AML-193 (cell line): ENCODE measurements around the gene ABCA2.
A peak's percentile ranks its signal among the peaks of the same experiment; 100 is the strongest.

Experiments
- DNase-seq, 2 experiments: peaks; one replicate each; lab custom pipeline; 2025; lab: John Stamatoyannopoulos, UW

ABCA2 gene

DNA sequence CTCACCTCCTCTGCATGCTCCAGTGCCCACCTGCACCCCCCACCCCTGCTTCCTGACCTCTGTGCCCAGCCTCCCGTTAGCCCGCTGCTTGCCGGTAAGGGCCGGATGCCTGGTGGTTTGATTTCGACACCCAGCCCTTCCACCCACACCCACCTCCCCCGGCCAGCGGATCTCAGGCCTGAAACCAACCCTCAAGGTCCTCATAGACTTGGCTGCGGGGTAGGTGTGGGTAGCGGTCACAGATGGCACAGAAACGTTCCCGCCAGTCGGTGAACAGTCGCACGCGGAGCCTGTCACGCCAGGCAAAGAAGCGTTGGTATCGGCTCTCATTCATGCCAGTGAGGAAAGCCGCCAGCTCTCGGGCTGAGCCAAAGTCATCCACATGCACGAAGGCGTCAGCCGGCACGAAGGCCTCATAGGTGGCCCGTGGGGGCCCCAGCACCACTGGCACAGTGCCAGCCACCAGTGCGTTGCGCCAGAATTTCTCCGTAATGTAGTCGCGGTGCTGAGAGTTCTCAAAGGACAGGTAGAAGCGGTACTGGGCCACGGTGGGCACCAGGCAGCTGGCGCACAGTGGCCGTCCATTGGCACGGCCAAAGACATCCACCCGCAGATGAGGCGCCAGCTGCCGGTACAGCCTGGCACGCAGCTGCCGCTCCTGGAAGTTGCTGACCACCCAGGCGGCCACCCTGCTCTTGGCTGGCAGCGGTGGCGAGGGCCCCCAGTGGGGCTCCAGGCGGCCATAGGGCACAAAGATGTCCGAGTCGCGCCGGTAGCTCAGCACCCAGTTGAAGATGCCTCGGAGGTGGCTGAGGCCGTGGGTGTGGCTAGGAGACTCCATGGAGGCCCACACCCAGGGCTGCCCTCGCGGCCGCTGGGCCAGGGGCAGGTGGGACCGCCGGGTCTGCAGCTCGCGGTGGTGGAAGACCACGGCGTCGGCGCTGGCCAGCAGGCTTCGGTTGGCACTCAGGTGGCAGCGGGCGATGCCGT is 2.8 kb upstream of the ABCA2 start:
- peak; percentile 87 to 94 for DNase-seq

DNA sequence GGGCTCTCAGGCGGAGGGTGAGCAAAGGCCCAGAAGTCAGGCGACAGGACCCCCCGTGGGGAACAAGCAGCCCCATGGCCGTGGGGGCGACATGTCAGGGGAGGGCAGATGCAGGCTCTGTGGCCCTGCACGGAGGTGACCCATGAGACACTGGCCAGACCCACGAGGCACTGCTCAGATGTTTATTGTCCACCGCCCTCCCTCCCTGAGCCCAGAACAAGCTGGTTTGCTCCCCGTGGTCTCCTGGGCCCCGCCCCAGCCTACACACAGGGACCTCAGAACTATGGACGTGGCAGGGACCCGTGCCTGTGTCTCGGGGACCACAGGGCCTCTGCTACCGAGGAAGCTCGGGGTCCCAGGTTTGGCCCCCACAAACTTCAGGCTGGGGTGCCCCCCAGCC is 2.0 kb upstream of the ABCA2 start:
- DNase-seq = peak in 1 of 2 experiments; percentile 38

DNA sequence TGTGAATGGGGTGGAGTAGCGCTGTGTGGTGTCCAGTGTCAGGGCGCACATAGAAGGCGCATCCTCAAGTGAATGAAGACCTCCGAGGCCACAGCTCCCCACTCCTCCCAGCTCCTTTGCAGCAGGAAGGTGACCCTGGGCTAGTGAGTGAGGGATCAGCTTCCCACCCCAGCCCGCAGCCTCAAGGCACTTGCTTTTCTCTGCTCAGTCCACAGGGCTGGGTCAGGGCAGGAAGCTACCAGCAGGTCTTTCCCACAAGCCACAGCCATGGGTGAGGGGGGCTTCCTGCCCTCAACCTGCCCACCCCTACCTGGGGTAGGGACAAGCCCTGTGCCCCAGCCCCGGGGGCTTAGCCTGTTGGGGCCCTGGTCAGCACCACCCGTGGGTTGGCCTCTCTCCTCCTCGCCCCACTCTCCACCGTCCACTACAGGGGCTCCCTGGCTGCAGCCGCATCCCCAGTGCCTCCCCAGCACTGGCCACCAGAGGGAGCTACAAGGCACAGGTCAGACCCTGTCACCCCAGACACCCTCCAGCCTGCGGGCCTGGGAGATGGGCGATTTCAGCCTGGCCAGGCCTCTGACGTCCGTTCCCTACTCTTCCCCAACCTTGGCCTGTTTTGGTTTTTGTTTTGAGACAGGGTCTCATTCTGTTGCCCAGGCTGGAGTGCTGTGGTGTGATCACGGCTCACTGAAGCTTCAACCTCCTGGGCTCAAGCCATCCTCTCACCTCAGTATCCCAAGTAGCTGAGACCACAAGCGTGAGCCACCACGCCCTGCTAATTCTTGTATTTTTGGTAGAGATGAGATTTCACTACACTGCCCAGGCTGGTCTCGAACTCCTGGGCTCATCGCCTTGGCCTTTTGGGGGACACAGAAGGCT is 1.3 kb upstream of the ABCA2 start:
- peak; percentile 73 to 78 for DNase-seq

DNA sequence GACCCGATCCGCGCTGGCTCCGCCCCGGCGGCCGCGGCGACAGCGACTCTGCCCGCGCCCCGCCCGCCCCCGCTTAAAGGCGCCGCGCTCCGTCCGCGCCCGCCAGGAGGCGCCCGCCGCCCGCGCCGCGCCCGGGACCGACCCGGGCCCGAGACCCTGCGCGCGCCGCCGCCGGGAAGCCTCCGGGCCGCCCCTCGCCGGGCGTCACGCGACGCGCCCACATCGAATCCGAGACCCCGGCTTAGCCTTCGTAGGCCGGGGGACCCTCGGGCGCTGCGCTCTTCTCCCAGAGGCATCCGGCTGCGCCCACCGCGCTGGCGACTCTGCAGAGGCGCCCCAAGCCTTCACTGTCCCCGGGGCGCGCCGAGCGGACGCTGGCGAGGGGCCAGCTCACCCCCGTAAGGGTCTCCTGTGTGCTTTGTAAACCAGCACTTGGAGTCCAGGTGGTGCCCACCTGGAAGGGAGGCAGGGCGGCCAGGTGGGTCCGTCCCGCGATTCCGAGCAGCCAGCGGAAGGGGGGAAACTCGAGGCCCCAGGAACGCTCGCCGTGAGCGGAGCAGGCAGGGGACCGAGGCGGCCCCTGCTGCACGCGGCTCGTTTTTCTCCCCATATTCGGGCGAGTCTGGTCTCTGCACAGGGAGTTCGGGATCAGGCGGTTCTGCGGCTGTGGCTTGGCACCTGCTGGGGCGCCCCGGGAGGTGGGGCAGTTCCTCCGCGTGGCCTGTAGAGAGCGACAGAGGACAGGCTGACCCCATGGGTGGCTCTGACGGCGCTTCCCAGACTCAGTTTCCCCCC is 423 bp upstream of the ABCA2 start:
- DNase-seq = peak; percentile 63 to 67

DNA sequence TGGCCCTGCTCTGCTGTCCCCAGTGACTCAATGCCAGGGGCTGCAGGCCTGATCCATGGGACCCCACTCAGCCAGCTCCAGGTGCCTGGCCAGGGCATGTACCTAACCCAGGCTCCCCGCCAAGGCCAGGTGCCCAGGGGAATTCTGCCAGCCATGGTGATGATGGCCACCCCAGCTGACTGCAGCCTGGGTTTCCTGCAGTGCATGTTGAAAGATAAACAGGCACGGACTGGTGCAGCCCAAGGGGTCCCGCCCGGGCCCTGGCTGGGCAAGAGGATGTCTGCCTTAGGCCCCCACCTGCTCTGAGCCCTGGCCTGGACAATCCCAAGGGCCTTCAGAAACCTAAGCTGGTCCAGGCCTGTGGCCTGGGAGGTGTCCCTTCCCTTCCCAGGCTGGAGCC is 1.2 kb downstream of the ABCA2 start:
- no peak for DNase-seq

DNA sequence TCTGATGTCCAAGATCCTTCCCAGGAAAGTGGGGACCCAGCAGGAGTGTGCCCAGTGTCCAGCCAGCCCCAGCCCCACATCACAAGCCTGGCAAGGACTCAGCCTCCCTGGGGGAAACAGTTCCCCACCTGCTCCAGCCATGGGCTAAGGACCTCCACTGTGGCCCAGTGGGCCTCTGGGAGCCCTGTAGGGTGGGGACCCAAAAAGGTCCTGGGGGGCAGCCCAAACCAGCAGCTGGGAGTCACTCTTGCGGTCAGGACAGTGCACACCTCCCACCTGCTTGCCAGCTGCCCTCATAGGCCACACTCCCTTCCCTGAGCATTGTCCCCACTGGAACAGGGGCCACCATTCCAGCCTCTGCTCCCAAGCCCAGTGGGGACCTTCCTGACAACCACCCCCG is 1.7 kb downstream of the ABCA2 start:
- DNase-seq = no peak

DNA sequence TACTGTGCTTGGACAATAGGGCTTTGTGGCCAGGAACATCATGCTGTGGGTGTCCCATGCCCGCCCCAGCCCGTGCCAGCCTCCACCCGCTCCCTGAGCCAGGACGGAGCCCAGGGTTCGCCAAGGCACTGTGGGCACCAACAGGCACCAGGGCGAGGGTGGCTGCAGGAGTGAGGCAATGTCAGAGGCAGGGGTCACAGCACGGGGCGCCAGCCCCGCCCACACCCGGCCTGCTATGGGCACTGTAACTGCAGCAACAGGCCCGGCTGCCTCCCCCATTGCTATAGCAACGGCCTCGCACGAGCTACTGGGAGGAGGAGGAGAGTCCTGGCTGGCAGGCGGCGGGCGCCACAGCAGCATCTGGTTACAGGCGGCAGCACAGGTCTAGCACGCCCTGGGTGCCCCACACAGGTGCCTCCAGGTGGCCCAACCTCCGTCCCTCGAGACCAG is 2.5 kb downstream of the ABCA2 start:
- DNase-seq = no peak

DNA sequence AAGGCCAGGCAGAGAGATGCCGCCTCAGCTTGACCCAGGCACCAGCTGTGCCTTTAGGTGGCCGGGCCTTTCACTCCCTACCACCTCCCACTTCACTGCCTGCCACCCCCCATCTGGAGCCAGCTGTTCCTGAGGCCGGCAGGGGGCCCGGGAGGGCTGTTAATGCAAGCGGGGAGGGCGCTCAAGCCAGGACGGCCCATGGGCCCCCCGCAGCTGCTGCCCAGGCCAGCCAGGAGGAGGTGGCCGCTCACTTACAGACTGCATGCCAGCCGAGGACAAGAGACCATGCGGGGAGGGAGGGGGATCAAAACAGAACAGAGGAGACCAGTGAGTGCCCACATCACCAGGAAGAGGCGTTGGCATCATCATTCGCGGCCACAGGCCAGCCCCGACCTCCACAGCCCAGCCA is 4.5 kb downstream of the ABCA2 start:
- DNase-seq = no peak

DNA sequence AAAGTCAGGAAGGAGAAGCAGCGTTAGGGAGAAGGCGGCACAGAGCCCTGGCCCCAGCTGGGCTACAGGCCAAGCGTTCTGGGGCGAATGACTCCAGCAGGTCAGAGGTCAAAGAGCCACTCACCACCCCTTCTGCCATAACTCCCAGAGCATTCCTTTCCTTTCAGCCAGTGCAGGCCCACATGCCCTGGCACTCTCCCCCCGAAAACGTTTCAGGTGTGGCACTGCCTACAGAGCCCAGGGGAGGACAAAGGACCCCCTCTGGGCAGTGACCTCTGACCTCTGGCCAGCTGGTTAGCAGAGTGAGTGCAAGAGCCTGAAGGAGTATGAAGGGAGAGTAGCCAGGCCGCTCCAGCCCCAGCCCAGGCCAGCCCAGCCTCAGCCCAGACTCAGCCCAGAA is 4.9 kb downstream of the ABCA2 start:
- no peak for DNase-seq

DNA sequence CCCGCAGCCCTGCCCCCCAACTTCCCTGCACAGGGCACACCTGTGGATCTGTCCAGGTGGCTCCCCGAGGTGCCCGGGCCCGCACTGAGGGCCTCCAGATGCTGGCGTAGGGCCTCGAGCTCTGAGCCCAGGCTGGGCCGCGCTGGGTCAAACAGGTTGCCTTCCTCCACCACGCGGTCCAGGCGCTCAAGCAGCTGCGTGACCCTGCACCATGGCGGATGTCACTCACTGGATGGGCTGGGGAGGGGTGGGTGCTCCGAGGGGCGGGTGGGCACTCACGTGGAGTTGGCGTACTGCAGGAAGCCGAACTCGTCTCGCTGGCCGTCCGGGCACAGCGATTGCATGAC is 5.4 kb downstream of the ABCA2 start:
- DNase-seq = no peak

DNA sequence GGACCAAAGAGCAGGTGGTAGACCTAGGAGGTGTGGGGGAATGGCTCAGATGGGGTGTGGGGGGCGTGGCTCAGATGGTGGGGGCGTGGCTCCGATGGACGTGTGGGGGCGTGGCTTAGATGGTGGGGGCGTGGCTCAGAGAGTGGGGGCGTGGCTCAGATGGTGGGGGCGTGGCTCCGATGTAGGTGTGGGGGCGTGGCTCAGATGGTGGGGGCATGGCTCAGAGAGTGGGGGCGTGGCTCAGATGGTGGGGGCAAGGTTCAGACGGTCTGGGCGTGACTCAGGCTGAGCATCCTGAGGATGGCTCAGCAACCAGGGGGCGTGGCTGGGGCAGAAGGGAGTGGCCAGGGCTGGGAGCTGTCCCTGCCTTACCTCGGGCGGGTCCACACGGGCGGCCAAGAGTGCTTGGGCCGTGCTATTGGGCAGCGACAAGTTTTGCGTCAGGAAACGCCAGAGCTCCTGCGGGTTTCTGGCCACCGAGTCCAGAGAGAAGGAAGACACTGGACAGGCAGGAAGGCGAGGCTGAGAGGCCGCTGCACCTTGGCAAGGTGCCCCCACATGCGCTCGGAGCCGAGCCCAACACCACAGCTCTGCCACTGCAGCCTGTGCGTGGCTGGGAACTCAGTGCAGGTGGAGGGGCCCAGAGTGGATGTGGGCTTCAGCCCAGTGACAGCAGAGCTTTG is 5.9 kb downstream of the ABCA2 start:
- peak; percentile 43 to 53 for DNase-seq

DNA sequence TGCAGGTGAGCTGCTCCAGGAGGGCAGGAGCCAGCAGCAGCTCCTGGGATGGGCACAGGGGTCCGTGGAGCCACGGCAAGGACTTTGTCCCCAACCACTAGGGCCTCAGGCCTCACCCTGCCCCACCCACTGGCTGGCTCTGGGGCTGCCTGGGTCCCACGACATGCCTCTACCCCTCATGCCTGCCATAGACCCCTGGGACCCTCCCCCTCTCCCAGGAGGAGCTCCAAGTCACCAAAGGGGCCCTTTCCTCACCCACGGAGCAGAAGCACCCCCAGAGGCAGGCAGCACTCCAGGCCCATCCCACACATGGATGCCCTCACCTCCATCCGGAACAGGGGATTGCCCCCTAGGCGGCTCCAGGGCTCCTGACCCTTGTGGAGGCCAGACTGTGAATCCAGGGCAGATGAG is 6.5 kb downstream of the ABCA2 start:
- no peak for DNase-seq

DNA sequence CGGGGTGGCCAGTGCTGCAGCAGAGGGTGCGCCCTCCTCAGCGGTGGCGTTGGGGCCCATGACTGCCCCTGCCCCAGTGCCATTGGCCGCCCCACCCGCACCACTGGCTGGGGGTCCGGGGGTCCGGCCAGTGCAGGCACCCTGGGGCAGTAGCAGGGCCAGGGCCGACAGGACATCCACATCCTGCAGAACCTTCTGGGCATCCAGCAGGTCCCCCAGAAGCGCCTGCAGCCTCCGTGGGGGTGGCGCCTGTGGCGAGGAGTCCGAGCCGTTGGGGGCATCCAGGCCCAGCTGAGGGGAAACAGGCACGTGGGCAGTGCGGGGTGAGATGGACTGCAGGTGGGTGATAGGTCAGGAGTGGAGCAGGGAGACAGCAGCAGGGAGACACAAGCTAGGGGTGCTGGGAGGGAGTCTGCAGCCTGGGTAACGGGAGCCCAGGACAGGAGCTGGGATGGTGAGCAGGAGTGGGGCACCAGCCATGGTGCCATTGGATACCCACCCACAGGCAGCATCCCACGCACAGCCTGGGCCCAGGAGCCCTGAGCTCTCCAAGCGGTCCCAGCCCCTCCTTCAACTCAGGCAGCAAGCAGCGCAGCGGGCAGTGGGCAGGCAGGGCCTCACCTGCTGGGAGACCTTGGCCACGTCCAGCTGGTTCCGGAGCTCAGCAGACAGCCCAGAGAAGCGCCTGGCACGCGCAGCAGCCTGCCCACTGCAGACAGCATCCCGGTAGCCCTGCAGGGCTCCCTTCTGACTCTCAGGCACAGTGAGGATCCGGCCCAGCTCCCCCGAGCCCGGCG is 7.1 kb downstream of the ABCA2 start:
- no peak for DNase-seq

DNA sequence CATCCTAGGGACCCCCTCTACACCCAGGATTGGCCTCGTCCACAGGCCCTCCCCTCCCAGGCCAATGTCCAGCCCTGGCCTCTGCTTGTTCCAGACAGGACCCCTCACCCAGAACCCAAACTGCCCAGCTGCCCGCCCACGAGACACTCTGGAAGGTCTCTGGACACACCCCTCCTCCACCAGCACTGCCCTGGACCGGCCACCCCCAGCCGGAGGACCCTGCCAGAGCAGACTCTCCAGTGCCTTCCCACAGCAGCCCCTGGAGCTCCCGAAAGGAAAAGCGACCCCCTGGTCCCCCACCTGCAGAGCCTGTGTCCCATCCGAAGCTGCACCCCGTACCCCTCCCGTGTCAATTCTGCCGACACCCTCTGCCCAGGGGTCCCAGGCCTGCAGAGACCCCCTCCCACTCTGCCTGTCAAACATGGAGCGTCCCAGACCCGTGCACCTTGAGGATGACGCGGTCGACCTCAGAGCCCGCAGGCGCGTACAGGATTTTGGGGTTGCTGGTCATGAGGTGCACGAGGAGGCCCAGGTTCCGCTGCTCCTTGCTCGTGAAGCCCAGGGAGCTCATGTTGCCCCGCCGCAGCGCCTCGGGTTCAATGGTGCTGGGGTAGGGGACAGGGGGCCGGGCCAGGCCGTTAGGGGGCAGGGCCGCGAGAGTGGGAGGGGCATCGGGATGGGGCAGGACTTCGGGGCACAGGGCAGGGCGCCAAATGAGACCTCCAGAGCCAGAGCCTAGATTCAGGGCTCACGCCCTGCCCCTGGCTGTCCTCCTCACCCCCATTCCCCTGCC is 8.0 kb downstream of the ABCA2 start:
- DNase-seq = no peak

DNA sequence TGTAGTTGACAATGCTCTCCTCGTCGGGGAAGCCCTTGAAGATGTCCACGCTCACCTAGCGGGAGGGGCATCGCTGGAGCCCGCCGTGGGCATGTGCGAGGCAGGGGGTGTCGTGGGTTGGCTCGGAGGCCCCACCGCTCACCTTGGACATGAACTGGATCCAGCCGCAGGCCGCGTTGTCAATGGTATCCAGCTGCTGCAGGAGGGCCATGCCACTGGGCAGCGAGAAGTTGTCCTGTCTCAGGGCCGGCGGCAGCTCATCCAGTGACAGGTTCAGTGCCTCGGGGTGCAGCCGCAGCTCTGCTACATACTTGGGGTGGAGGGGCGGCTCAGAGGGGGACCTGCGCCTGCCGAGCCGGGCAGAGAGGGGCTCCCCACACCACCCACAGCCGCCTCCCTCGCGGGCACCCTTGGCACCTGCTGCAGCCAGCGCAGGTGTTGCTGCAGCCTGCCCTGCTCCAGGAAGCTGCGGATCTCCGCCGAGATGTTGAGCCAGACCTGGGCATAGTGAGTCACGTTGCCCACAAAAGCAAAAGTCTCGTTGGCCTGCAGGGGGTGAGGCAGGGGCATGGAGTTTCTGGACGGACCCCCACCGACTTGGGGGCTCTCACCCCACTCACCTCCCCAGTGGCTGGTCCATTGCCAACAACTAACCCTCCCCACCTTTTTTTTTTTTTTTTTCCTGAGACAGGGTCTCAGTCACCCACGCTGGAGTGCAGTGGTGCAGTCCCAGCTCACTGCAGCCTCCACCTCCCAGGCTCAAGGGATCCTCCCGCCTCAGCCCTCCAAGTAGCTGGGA is 9.1 kb downstream of the ABCA2 start:
- no peak for DNase-seq

DNA sequence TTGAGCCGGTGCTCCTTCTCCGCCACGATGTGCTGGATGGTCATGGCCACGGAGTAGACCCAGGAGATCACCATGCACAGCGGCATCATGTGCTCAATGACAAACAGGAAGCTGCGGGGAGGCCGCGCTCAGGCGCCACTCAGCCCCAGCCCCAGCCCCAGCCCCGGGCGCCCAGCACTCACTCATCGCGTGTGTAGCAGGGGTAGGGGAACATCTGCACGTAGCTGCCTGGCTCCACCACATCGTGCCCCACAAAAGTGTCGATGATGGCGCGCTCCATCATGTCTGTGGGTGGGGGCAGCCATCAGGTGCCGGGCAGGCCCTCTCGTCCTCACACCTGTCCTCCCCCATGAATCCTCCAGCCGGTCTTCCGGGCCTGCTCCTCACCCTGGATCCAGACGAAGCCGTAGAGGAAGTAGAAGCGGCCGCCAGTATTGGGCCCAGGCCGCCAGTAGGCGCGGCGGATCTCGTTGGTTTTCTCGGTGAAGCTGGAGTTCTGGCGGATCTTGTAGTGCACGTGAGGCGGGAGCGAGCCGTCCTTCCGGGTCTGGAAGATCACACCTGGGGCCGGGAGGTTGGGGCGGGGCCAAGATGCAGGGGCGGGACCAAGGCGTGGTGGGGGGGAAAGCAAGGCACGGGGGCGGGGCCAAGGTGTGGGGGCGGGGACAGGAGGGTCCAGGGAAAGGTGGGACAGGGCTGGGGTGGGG is 10.1 kb downstream of the ABCA2 start:
- DNase-seq = no peak

DNA sequence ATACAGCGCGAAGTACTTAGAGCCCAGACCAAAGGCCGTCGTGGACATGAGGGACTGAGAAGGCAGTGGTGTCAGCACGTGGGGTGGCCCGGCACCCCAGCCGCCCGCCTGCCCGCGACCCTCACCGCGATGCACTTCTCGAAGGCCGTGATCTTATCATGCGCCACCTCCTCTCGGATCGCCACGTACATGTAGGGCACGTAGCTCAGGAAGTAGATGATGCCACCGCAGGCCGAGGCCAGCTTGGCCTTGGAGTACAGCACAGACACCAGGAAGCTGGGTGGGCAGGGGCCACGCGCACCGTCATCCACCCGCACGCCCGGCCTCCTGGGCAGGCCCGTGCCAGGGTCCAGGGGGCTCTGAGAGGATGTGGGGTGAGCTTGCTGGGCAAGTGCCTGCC is 11.0 kb downstream of the ABCA2 start:
- no peak for DNase-seq

DNA sequence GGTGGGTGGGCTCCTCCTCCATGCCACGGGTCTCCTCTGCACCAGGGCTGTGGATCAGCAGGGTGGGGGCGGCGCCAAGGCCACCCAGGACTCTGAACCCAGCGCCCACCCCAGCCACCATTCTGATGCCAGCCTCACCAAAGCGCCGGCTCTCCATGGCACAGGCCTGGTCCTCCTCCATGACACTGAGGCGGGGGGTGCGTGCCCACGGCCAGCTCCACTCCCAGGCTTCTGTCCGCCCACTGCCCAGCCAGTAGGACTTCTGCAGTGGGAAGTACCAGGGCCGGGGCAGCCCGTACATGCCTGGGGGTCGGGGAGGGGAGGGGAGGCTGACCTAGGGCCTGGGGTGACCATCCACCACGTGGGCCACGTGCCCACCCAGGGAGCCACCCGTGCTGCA is 11.6 kb downstream of the ABCA2 start:
- no peak for DNase-seq
